ENCODE results near the gene ZBTB34.

GRCh38 chr9:126827227-126827626, 33.2 kb upstream of the ZBTB34 start:
- TF ChIP-seq CTCF (IDR thresholded peaks at IDR 0.05; ENCODE audit: poor library complexity, severe bottlenecking) = no peak
- TF ChIP-seq EZH2 (IDR thresholded peaks at IDR 0.05; ENCODE audit: borderline replicate concordance, insufficient read depth, low read length, poor library complexity, severe bottlenecking) = no peak
- TF ChIP-seq REST (IDR thresholded peaks at IDR 0.05; ENCODE audit: borderline replicate concordance) = no peak
